Measurements from ENCODE around the gene NRP1. TPM values are rescaled to one million over a fixed set of nuclear protein-coding genes. Genes with fewer than 3 reads are reported as not detected.
A peak's percentile ranks its signal among the peaks of the same experiment; 100 is the strongest.

Gene NRP1
- total RNA-seq, 1 experiment from 2014 or later = 3.0 TPM

- ChIA-PET CTCF (interaction anchor here (0.9 kb wide), 1 partner anchor 138 kb away, joined by 3 read pairs; no protein-coding TSS in a partner anchor), POLR2A (no interaction called here)
- Mint-ChIP-seq H3K4me1 (peaks cover 27% of the 10 kb centered on the region), H3K9me3 (no peaks in the 10 kb centered on the region), H3K27ac (no peak overlapping the region), H3K36me3 (no peaks in the 10 kb centered on the region), H3K27me3 (ENCODE audit: low read depth) (peaks cover 48% of the 10 kb centered on the region), H3K4me3 (no peak overlapping the region)
- TF ChIP-seq ZMAT4 (CRISPR knock-in tag; IDR thresholded peaks at IDR 0.05) (no peak), CTCF (IDR thresholded peaks at IDR 0.05) (peak; percentile 82)
- ATAC-seq = peak; percentile 12; the same call in 1 of the 2 replicates
- DNase-seq (ENCODE audit: low spot score) = peak; percentile 85
Observed at GRCh38 chr10:33330543-33331378, 3.7 kb downstream of the NRP1 start.

GRCh38 chr10:33329178-33329577 lies 5.3 kb downstream of the NRP1 start:
- ChIA-PET CTCF (no interaction called here), POLR2A (no interaction called here)
- peaks cover 33% of the 10 kb centered on the region for H3K27me3 Mint-ChIP-seq (ENCODE audit: low read depth)
- DNase-seq (ENCODE audit: low spot score) (no peak), ATAC-seq (no peak)
- H3K36me3 Mint-ChIP-seq = no peaks in the 10 kb centered on the region
- no peak for TF ChIP-seq RORB (CRISPR knock-in tag; IDR thresholded peaks at IDR 0.05)
- TF ChIP-seq ZNF671 (CRISPR knock-in tag; IDR thresholded peaks at IDR 0.05) = no peak
- no peak for TF ChIP-seq OVOL2 (CRISPR knock-in tag; IDR thresholded peaks at IDR 0.05; ENCODE audit: borderline replicate concordance)
- TF ChIP-seq ELF4 (CRISPR knock-in tag; IDR thresholded peaks at IDR 0.05; ENCODE audit: low read depth) = no peak
- no peak for TF ChIP-seq STAT6 (CRISPR knock-in tag; conservative IDR thresholded peaks at IDR 0.05; ENCODE audit: low read depth)
- no peak for TF ChIP-seq ZNF263 (CRISPR knock-in tag; IDR thresholded peaks at IDR 0.05; ENCODE audit: low read depth)
- TF ChIP-seq GTF2I (CRISPR knock-in tag; conservative IDR thresholded peaks at IDR 0.05) = no peak
- no peak for TF ChIP-seq FOXJ3 (CRISPR knock-in tag; IDR thresholded peaks at IDR 0.05; ENCODE audit: borderline replicate concordance)
- TF ChIP-seq IRF2 (CRISPR knock-in tag; IDR thresholded peaks at IDR 0.05; ENCODE audit: borderline replicate concordance, low read depth) = no peak
- no peak for TF ChIP-seq ZNF423 (CRISPR knock-in tag; IDR thresholded peaks at IDR 0.05)
- no peak for TF ChIP-seq EMX1 (CRISPR knock-in tag; IDR thresholded peaks at IDR 0.05)
- no peak overlapping the region for H3K27ac Mint-ChIP-seq
- H3K4me1 Mint-ChIP-seq = peaks cover 27% of the 10 kb centered on the region
- no peaks in the 10 kb centered on the region for H3K9me3 Mint-ChIP-seq
- no peak overlapping the region for H3K4me3 Mint-ChIP-seq

- Mint-ChIP-seq H3K36me3 (no peaks in the 10 kb centered on the region), H3K4me1 (peaks cover 20% of the 10 kb centered on the region), H3K9me3 (no peaks in the 10 kb centered on the region), H3K27ac (no peak overlapping the region), H3K4me3 (no peak overlapping the region), H3K27me3 (ENCODE audit: low read depth) (peaks cover 24% of the 10 kb centered on the region)
- ChIA-PET POLR2A (no interaction called here), CTCF (interaction anchor here (2.4 kb wide), 1 partner anchor 135 kb away, joined by 15 read pairs; no protein-coding TSS in a partner anchor)
- ATAC-seq = no peak
- DNase-seq (ENCODE audit: low spot score) = no peak
- TF ChIP-seq FOXK1 (CRISPR knock-in tag; IDR thresholded peaks at IDR 0.05) = no peak
- no peak for TF ChIP-seq ZNF317 (CRISPR knock-in tag; IDR thresholded peaks at IDR 0.05; ENCODE audit: borderline replicate concordance, low read depth)
- TF ChIP-seq ERG (CRISPR knock-in tag; IDR thresholded peaks at IDR 0.05) = no peak
- TF ChIP-seq STAT6 (CRISPR knock-in tag; conservative IDR thresholded peaks at IDR 0.05; ENCODE audit: low read depth) = no peak
- TF ChIP-seq CREB1 (CRISPR knock-in tag; IDR thresholded peaks at IDR 0.05) = no peak
- TF ChIP-seq E2F4 (CRISPR knock-in tag; IDR thresholded peaks at IDR 0.05; ENCODE audit: borderline replicate concordance, low read depth) = no peak
- TF ChIP-seq TCF7 (CRISPR knock-in tag; IDR thresholded peaks at IDR 0.05; ENCODE audit: low read depth) = no peak
- TF ChIP-seq CDX4 (CRISPR knock-in tag; IDR thresholded peaks at IDR 0.05; ENCODE audit: borderline replicate concordance) = no peak
Observed at GRCh38 chr10:33328253-33328652, 6.2 kb downstream of the NRP1 start.

Measured in WTC11 (cell line).